HFFc6 (cell line): ENCODE data around the gene DPP8. TPM values are rescaled to one million over a fixed set of nuclear protein-coding genes. Genes with fewer than 3 reads are reported as not detected.
"Not testable (repeated sequence)": the region's sequence is repeated elsewhere in the genome, so short reads cannot be mapped to it uniquely, and the experiment has no call there.

Experiments used
- DNase-seq: peaks from one replicate; pipeline ENCODE4 v3.0.0-alpha.2; 2018
- H3K27ac Mint-ChIP-seq: 2 replicates; pipeline ENCODE4 v1.8.0; 2020; ENCODE audit warnings: mild to moderate bottlenecking, mixed read lengths
- H3K27me3 Mint-ChIP-seq: 2 replicates; pipeline ENCODE4 v1.8.0; 2021; ENCODE audit warnings: mild to moderate bottlenecking, moderate library complexity, mixed read lengths; ENCODE audit not compliant: insufficient read depth
- H3K36me3 Mint-ChIP-seq: 2 replicates; pipeline ENCODE4 v1.8.0; 2021; ENCODE audit warnings: low read depth, mixed read lengths
- H3K4me1 Mint-ChIP-seq: 2 replicates; pipeline ENCODE4 v1.8.0; 2020; ENCODE audit warnings: low read depth, mixed read lengths
- H3K4me3 Mint-ChIP-seq: 2 replicates; pipeline ENCODE4 v1.8.0; 2020; ENCODE audit warnings: mild to moderate bottlenecking, moderate library complexity, mixed read lengths
- H3K9me3 Mint-ChIP-seq: 2 replicates; pipeline ENCODE4 v1.8.0; 2020; ENCODE audit warnings: mild to moderate bottlenecking, mixed read lengths
- total RNA-seq, 6 experiments: library from RNA; stranded (reverse); fragmentation: NEBNext Ultra II Directional; extraction: Animal tissue kit (Norgen Biotek cat#: 25700); gene quantifications; 2 replicates in 1 of 6; 3 replicates in 5 of 6; pipeline ENCODE4 v1.2.3, GENCODE V29; 2021
- TF ChIP-seq, protein P1 (sequence below): fragments of 200-600 bp; sonication (generic); IDR thresholded peaks from 2 replicates; pipeline ENCODE4 v1.5.0; 2021; ENCODE audit warnings: antibody characterized with exemption, mild to moderate bottlenecking

The DPP8 gene
- total RNA-seq, 6 experiments from 2014 or later = 24.9 to 34.9 (median 30.9) TPM

- Mint-ChIP-seq H3K36me3 (no peaks in the 10 kb centered on the region), H3K4me3 (no peak overlapping the region), H3K4me1 (peaks cover 8% of the 10 kb centered on the region), H3K27me3 (peaks cover 18% of the 10 kb centered on the region), H3K9me3 (no peaks in the 10 kb centered on the region), H3K27ac (no peak overlapping the region)
- TF ChIP-seq, protein P1, sequence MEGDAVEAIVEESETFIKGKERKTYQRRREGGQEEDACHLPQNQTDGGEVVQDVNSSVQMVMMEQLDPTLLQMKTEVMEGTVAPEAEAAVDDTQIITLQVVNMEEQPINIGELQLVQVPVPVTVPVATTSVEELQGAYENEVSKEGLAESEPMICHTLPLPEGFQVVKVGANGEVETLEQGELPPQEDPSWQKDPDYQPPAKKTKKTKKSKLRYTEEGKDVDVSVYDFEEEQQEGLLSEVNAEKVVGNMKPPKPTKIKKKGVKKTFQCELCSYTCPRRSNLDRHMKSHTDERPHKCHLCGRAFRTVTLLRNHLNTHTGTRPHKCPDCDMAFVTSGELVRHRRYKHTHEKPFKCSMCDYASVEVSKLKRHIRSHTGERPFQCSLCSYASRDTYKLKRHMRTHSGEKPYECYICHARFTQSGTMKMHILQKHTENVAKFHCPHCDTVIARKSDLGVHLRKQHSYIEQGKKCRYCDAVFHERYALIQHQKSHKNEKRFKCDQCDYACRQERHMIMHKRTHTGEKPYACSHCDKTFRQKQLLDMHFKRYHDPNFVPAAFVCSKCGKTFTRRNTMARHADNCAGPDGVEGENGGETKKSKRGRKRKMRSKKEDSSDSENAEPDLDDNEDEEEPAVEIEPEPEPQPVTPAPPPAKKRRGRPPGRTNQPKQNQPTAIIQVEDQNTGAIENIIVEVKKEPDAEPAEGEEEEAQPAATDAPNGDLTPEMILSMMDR = no peak
- DNase-seq = no peak
Observed at GRCh38 chr15:65402961-65403360, 114.5 kb downstream of the DPP8 start.

DNA sequence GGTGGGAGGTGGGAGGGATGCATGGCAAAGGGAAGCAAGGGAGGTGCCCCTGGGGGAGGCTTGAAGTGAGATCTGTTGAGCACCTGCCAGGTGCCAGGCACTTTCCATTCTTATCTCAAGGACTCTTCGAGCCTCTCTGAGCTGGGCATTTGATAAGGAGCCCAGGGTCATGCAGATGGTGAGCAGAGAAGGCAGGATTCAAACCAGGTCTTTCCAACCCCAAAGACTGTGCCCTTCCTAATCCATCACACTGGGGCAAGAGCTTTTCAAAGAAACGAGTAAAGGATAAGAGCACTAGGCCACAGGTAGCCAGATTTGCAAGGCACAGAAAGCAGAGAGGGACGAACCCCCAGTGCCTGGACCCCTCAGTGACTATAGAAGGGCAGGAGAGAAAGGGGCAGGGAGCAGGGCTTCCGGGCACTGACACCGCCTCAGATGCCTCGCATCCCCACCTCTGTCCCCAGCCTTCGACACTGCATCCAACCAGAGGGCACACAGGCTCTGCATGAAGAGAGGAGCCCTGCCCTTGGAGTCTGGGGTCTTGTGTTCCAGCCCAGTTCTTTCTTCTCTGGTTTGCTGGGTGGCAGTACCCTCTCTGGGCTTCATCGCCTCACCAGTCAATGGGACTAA, 115.8 kb downstream of the DPP8 start:
- TF ChIP-seq, protein P1 = no peak
- H3K36me3 Mint-ChIP-seq = no peaks in the 10 kb centered on the region
- no peaks in the 10 kb centered on the region for H3K9me3 Mint-ChIP-seq
- no peak overlapping the region for H3K27ac Mint-ChIP-seq
- no peak overlapping the region for H3K4me3 Mint-ChIP-seq
- 0 out of 2 replicates have a peak, but pooled peaks cover 6% of the 10 kb centered on the region for H3K4me1 Mint-ChIP-seq
- DNase-seq = no peak
- H3K27me3 Mint-ChIP-seq = peaks cover 27% of the 10 kb centered on the region

- Mint-ChIP-seq H3K27ac (no peak overlapping the region), H3K4me1 (0 out of 2 replicates have a peak, but pooled peaks cover 6% of the 10 kb centered on the region)
Observed at GRCh38 chr15:65400760-65401610, 116.5 kb downstream of the DPP8 start.

DNA sequence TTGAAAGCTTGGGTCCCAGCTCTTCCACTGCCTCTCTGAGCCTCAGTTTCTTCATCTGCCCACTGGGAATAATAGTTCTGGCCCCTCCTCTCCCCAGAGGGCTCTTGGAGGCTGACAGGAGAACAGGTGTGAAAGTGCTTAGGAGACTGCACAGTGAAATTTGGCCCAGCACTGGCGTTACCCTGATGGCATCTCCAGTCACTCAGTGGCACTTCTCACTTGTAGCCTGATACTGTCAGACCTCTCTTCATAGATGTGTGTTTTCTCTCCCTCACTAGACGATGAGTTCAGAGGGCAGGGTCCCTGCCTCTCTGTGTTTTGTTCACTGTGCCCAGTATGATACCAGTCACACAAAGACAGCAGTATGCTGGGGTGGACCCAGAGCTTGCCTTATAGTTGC, 117.5 kb downstream of the DPP8 start:
- DNase-seq = no peak
- no peak overlapping the region for H3K4me3 Mint-ChIP-seq
- TF ChIP-seq, protein P1 = no peak
- no peaks in the 10 kb centered on the region for H3K36me3 Mint-ChIP-seq
- peaks cover 32% of the 10 kb centered on the region for H3K27me3 Mint-ChIP-seq
- H3K27ac Mint-ChIP-seq = no peak overlapping the region
- no peaks in the 10 kb centered on the region for H3K9me3 Mint-ChIP-seq
- H3K4me1 Mint-ChIP-seq = 0 out of 2 replicates have a peak, but pooled peaks cover 6% of the 10 kb centered on the region

More at GRCh38 chr15:65400760-65401610, 116.5 kb downstream of the DPP8 start:
- Mint-ChIP-seq H3K36me3 (no peaks in the 10 kb centered on the region), H3K9me3 (no peaks in the 10 kb centered on the region), H3K27me3 (peaks cover 32% of the 10 kb centered on the region), H3K4me3 (no peak overlapping the region)
- peak; percentile 39 for DNase-seq
- TF ChIP-seq, protein P1 = peak; percentile 81

- TF ChIP-seq, protein P1 = no peak
- Mint-ChIP-seq H3K9me3 (no peaks in the 10 kb centered on the region), H3K27me3 (peaks cover 36% of the 10 kb centered on the region), H3K27ac (no peak overlapping the region), H3K4me3 (no peak overlapping the region), H3K4me1 (0 out of 2 replicates have a peak, but pooled peaks cover 6% of the 10 kb centered on the region), H3K36me3 (no peaks in the 10 kb centered on the region)
- no peak for DNase-seq
Observed at GRCh38 chr15:65399001-65399706, 118.3 kb downstream of the DPP8 start.

- H3K4me1 Mint-ChIP-seq, H3K4me3 Mint-ChIP-seq: not testable (repeated sequence)
- H3K27me3 Mint-ChIP-seq = peaks cover 36% of the 10 kb centered on the region
Observed at GRCh38 chr15:65398486-65398885, 119.0 kb downstream of the DPP8 start.

More at GRCh38 chr15:65398486-65398885, 119.0 kb downstream of the DPP8 start:
- DNase-seq, H3K9me3 Mint-ChIP-seq, H3K27ac Mint-ChIP-seq, H3K36me3 Mint-ChIP-seq: not testable (repeated sequence)
